Loucy (cell line): Measurements from ENCODE around the gene NOTCH1.

Experiments
- H2AFZ ChIP-seq: fragments of 200-600 bp; sonication (generic); 2 replicates; pipeline ENCODE4 v1.6.0; 2016; ENCODE audit warnings: antibody characterized with exemption, mild to moderate bottlenecking, low read length, moderate library complexity
- H3F3A ChIP-seq: fragments of 200-600 bp; 2 replicates; pipeline ENCODE4 v1.6.0; 2016; ENCODE audit warnings: antibody characterized with exemption, low read depth, mild to moderate bottlenecking
- H3K27me3 ChIP-seq: fragments of 200-600 bp; sonication (generic); 2 replicates; pipeline ENCODE4 v1.6.1; 2014; ENCODE audit warnings: low read length, mild to moderate bottlenecking; ENCODE audit not compliant: insufficient read depth, poor library complexity, severe bottlenecking
- H3K36me3 ChIP-seq: fragments of 200-600 bp; sonication (generic); 2 replicates; pipeline ENCODE4 v1.6.1; 2016; ENCODE audit warnings: low read length; ENCODE audit not compliant: insufficient read depth
- H3K4me1 ChIP-seq: fragments of 200-600 bp; sonication (generic); 2 replicates; pipeline ENCODE4 v1.5.1; 2014; ENCODE audit warnings: low read length, mild to moderate bottlenecking; ENCODE audit not compliant: insufficient read depth, poor library complexity, severe bottlenecking
- H3K4me2 ChIP-seq: fragments of 200-600 bp; sonication (generic); 2 replicates; pipeline ENCODE4 v1.6.0; 2014; ENCODE audit warnings: antibody characterized with exemption, low read length, low read depth, mild to moderate bottlenecking; ENCODE audit not compliant: poor library complexity, severe bottlenecking
- H3K4me3 ChIP-seq: fragments of 200-600 bp; sonication (generic); 2 replicates; pipeline ENCODE4 v1.5.1; 2014; ENCODE audit warnings: low read length, mild to moderate bottlenecking, mixed read lengths; ENCODE audit not compliant: poor library complexity, severe bottlenecking
- H3K79me2 ChIP-seq: fragments of 200-600 bp; sonication (generic); 2 replicates; pipeline ENCODE4 v1.6.1; 2014; ENCODE audit warnings: low read length; ENCODE audit not compliant: insufficient read depth
- H3K9ac ChIP-seq: fragments of 200-600 bp; sonication (generic); 2 replicates; pipeline ENCODE4 v1.6.0; 2014; ENCODE audit warnings: mild to moderate bottlenecking, low read depth, low read length, moderate library complexity; ENCODE audit not compliant: poor library complexity, severe bottlenecking
- H3K9me2 ChIP-seq: fragments of 200-600 bp; sonication (generic); replicated peaks from 2 replicates; pipeline ENCODE4 v1.6.1; 2016; ENCODE audit warnings: low read depth, low read length, mixed read lengths
- H3K9me3 ChIP-seq: fragments of 200-600 bp; sonication (generic); 2 replicates; pipeline ENCODE4 v1.6.1; 2014; ENCODE audit warnings: mild to moderate bottlenecking, antibody characterized with exemption, low read length, low read depth; ENCODE audit not compliant: insufficient read depth
- H4K20me1 ChIP-seq: fragments of 200-600 bp; sonication (generic); 2 replicates; pipeline ENCODE4 v1.6.0; 2014; ENCODE audit warnings: antibody characterized with exemption, low read length, mild to moderate bottlenecking; ENCODE audit not compliant: insufficient read depth, poor library complexity, severe bottlenecking
- EZH2phosphoT487 ChIP-seq: fragments of 200-600 bp; IDR thresholded peaks from 2 replicates; pipeline ENCODE4 v1.6.1; 2018; ENCODE audit warnings: antibody characterized with exemption, mild to moderate bottlenecking, moderate library complexity, borderline replicate concordance
- TF ChIP-seq, protein P1 (sequence below): fragments of 200-600 bp; sonication (generic); conservative IDR thresholded peaks from 2 replicates; pipeline ENCODE4 v1.5.1; 2014; ENCODE audit warnings: mild to moderate bottlenecking, antibody characterized with exemption, low read length

The NOTCH1 gene

GRCh38 chr9:136456258-136456657 lies 89.6 kb downstream of the NOTCH1 start:
- H2AFZ ChIP-seq, result no peak overlapping the region
- H3K4me3 ChIP-seq, result no peak overlapping the region
- no peaks in the 10 kb centered on the region for H3K27me3 ChIP-seq
- peaks cover 78% of the 10 kb centered on the region; the same call in 1 of the 2 replicates for H3K36me3 ChIP-seq
- H3K9me3 ChIP-seq, result no peaks in the 10 kb centered on the region
- no peak for TF ChIP-seq EZH2phosphoT487
- TF ChIP-seq, protein P1, sequence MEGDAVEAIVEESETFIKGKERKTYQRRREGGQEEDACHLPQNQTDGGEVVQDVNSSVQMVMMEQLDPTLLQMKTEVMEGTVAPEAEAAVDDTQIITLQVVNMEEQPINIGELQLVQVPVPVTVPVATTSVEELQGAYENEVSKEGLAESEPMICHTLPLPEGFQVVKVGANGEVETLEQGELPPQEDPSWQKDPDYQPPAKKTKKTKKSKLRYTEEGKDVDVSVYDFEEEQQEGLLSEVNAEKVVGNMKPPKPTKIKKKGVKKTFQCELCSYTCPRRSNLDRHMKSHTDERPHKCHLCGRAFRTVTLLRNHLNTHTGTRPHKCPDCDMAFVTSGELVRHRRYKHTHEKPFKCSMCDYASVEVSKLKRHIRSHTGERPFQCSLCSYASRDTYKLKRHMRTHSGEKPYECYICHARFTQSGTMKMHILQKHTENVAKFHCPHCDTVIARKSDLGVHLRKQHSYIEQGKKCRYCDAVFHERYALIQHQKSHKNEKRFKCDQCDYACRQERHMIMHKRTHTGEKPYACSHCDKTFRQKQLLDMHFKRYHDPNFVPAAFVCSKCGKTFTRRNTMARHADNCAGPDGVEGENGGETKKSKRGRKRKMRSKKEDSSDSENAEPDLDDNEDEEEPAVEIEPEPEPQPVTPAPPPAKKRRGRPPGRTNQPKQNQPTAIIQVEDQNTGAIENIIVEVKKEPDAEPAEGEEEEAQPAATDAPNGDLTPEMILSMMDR, result no peak
- no peak overlapping the region for H3K9ac ChIP-seq
- no peaks in the 10 kb centered on the region for H4K20me1 ChIP-seq
- no peak overlapping the region for H3K4me2 ChIP-seq
- H3K4me1 ChIP-seq, result no peaks in the 10 kb centered on the region
- H3K9me2 ChIP-seq, result no peaks in the 10 kb centered on the region
- no peaks in the 10 kb centered on the region for H3F3A ChIP-seq
- H3K79me2 ChIP-seq, result no peaks in the 10 kb centered on the region

GRCh38 chr9:136455043-136456002 lies 90.5 kb downstream of the NOTCH1 start:
- H3K4me1 ChIP-seq, result no peaks in the 10 kb centered on the region
- no peaks in the 10 kb centered on the region for H3K9me2 ChIP-seq
- no peak overlapping the region for H3K4me3 ChIP-seq
- no peaks in the 10 kb centered on the region for H4K20me1 ChIP-seq
- H3K79me2 ChIP-seq, result no peaks in the 10 kb centered on the region
- H3K9ac ChIP-seq, result no peak overlapping the region
- TF ChIP-seq, protein P1, result no peak
- TF ChIP-seq EZH2phosphoT487, result no peak
- no peaks in the 10 kb centered on the region for H3K27me3 ChIP-seq
- H3F3A ChIP-seq, result no peaks in the 10 kb centered on the region
- peaks cover 79% of the 10 kb centered on the region; the same call in 1 of the 2 replicates for H3K36me3 ChIP-seq
- H3K9me3 ChIP-seq, result no peaks in the 10 kb centered on the region
- no peak overlapping the region for H3K4me2 ChIP-seq
- no peak overlapping the region for H2AFZ ChIP-seq

- H3K4me2 ChIP-seq, result no peak overlapping the region
These were observed 91.6 kb downstream of the NOTCH1 start for GRCh38 chr9:136454026-136454796.

More at GRCh38 chr9:136454026-136454796, 91.6 kb downstream of the NOTCH1 start:
- Histone ChIP-seq H3K4me1 (no peaks in the 10 kb centered on the region), H4K20me1 (no peaks in the 10 kb centered on the region), H3K79me2 (no peaks in the 10 kb centered on the region), H3K27me3 (no peaks in the 10 kb centered on the region), H3F3A (no peaks in the 10 kb centered on the region), H3K36me3 (peaks cover 80% of the 10 kb centered on the region; the same call in 1 of the 2 replicates), H3K9me3 (no peaks in the 10 kb centered on the region), H2AFZ (no peak overlapping the region), H3K9ac (no peak overlapping the region), H3K4me3 (no peak overlapping the region), H3K9me2 (no peaks in the 10 kb centered on the region)
- no peak for TF ChIP-seq EZH2phosphoT487
- TF ChIP-seq, protein P1, result no peak
